ENCODE measurements around the gene MEGF11. TPM values are rescaled to one million over a fixed set of nuclear protein-coding genes. Genes with fewer than 3 reads are reported as not detected.

Gene MEGF11
- total RNA-seq, 3 donors from 2014 or later: not detected

DNA sequence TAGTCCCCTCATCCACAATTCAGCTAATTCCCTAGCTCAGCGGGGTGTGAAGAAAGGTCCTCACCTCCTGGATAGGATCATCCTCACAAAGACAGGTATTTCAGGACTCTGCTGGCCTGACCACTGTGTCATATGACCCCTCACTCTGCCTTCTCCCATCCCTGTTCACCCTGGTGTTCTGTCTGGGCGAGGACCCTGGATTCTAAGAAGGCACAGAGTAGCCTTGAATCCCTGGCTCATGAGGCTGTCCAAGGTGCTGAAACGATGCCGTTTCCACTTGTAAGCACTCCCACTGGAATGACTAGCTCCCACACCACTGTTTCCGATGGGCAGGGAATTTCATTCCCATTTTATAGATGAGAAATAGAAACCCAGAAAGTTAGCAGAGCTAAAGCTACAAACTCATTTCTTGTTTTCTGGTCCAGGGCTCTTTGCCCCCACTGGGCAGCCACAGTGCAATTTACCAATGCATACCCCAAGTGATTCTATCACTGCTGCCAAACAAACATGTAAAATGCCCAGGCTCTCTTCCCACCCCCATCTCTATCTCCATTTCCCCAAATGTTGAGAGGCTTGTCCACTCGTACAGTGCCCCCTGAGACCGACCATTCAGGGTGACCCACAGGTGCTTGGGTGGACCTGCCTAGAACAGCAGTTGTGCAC lies 301.0 kb downstream of the MEGF11 start:
- H3K27me3 ChIP-seq: no peaks in the 10 kb centered on the region
- no peak overlapping the region for H3K4me3 ChIP-seq
- no peak overlapping the region for H3K27ac ChIP-seq
- no peak for DNase-seq (ENCODE audit: low spot score in 2 of 2)
- no peaks in the 10 kb centered on the region for H3K36me3 ChIP-seq
- intact Hi-C loops (cut with DNase I; ENCODE audit: low total_unique reads): no loop called here
- H3K9me3 ChIP-seq: no peaks in the 10 kb centered on the region
- no peaks in the 10 kb centered on the region for H3K4me1 ChIP-seq
- TF ChIP-seq POLR2A (IDR thresholded peaks at IDR 0.05): no peak

DNA sequence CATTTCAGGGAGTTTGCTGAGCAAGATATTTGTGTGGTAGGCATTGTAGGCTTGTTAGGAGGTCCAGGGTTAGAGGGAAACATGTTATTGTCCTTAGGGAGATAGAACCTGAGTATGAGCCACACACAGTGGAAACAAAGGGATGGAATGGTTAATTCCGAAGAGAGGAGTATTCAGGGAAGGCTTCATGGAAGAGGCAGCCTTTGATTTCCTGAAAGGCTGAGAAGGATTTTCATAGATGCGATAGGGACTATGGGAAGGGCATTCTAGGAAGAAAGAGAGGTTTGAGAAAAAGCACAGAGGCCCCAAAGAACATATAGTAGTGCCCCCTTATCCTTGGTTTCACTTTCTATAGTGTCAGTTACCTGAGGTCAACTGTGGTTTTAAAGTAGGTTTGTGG lies 302.5 kb downstream of the MEGF11 start:
- TF ChIP-seq POLR2AphosphoS5 (IDR thresholded peaks at IDR 0.05) (no peak), POLR2A (IDR thresholded peaks at IDR 0.05) (no peak), CTCF (IDR thresholded peaks at IDR 0.05) (no peak)
- no peaks in the 10 kb centered on the region for H3K27me3 ChIP-seq
- intact Hi-C loops (cut with DNase I; ENCODE audit: low total_unique reads): no loop called here

GRCh38 chr15:65949491-65949890 lies 304.1 kb downstream of the MEGF11 start:
- Histone ChIP-seq H3K4me1 (no peaks in the 10 kb centered on the region), H3K36me3 (no peaks in the 10 kb centered on the region), H3K27me3 (no peaks in the 10 kb centered on the region), H3K4me3 (no peak overlapping the region), H3K9me3 (no peaks in the 10 kb centered on the region), H3K27ac (no peak overlapping the region)
- TF ChIP-seq CTCF (IDR thresholded peaks at IDR 0.05) (no peak), POLR2A (IDR thresholded peaks at IDR 0.05) (no peak), POLR2AphosphoS5 (IDR thresholded peaks at IDR 0.05) (no peak)
- intact Hi-C loops (cut with DNase I; ENCODE audit: low total_unique reads): no loop called here
- DNase-seq (ENCODE audit: low spot score in 2 of 2): no peak

More for the DNA sequence above, 302.5 kb downstream of the MEGF11 start:
- no peaks in the 10 kb centered on the region for H3K36me3 ChIP-seq
- no peak overlapping the region for H3K4me3 ChIP-seq
- no peaks in the 10 kb centered on the region for H3K4me1 ChIP-seq
- no peaks in the 10 kb centered on the region for H3K9me3 ChIP-seq
- no peak overlapping the region for H3K27ac ChIP-seq
- no peak for DNase-seq (ENCODE audit: low spot score in 2 of 2)

DNA sequence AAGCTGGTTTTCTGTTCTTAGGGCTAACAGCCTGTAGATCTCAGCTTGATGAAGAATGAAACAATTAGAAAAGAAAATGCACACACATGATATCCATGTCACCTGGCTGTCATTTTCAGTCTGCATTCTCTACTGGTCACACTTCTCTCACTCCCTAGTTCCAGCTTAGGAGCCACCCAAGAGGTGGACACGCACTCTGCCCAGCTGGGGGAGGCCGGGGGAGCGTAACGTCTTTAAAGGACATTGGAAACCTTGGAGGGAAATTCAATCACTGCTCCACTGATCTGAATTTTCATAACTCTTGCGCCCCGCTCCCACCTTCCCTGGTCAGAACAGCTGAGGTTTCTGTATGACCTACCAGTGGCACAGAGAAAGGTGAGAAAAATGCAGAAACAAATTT lies 304.5 kb downstream of the MEGF11 start:
- Histone ChIP-seq H3K4me3 (no peak overlapping the region), H3K9me3 (no peaks in the 10 kb centered on the region), H3K27ac (no peak overlapping the region), H3K4me1 (no peaks in the 10 kb centered on the region), H3K36me3 (no peaks in the 10 kb centered on the region), H3K27me3 (no peaks in the 10 kb centered on the region)
- no peak for TF ChIP-seq POLR2AphosphoS5 (IDR thresholded peaks at IDR 0.05)
- TF ChIP-seq POLR2A (IDR thresholded peaks at IDR 0.05): no peak
- TF ChIP-seq CTCF (IDR thresholded peaks at IDR 0.05): no peak
- no peak for DNase-seq (ENCODE audit: low spot score in 2 of 2)
- intact Hi-C loops (cut with DNase I; ENCODE audit: low total_unique reads): no loop called here

DNA sequence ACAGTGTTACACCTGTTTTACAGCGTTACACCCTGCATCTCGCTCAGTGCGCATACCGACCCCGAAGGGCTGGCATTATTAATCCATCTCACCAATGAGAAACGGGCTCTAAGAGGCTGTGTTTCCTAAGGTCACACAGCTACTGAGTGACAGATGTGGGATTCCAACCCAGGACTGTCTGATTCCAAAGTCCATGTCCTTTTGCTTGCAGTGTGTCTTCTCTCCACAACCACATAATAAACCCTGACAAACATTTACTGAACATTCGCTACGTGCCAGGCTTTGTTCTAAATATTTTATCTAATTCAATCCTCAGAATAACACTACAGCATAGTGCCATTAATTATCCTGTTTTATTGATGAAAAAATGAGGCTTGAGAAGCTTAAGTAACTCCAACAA lies 305.2 kb downstream of the MEGF11 start:
- H3K4me1 ChIP-seq: no peaks in the 10 kb centered on the region

More for the DNA sequence above, 305.2 kb downstream of the MEGF11 start:
- no peaks in the 10 kb centered on the region for H3K27me3 ChIP-seq
- H3K27ac ChIP-seq: no peak overlapping the region
- no peaks in the 10 kb centered on the region for H3K9me3 ChIP-seq
- DNase-seq (ENCODE audit: low spot score in 2 of 2): no peak
- H3K4me3 ChIP-seq: no peak overlapping the region
- intact Hi-C loops (cut with DNase I; ENCODE audit: low total_unique reads): no loop called here
- H3K36me3 ChIP-seq: no peaks in the 10 kb centered on the region
- no peak for TF ChIP-seq POLR2AphosphoS5 (IDR thresholded peaks at IDR 0.05)
- no peak for TF ChIP-seq CTCF (IDR thresholded peaks at IDR 0.05)
- no peak for TF ChIP-seq POLR2A (IDR thresholded peaks at IDR 0.05)

All from breast epithelium (tissue), 4 donors.